GM12801 (cell line): ENCODE results near the gene BAIAP2.

Source experiments
- CTCF ChIP-seq: IDR thresholded peaks from one replicate; pipeline ENCODE4 v1.5.1; 2011; ENCODE audit warnings: control low read depth; ENCODE audit not compliant: insufficient read length; ENCODE audit errors: extremely low read depth

BAIAP2 gene

GRCh38 chr17:81067391-81067811, 32.5 kb downstream of the BAIAP2 start:
- TF ChIP-seq CTCF, result no peak

- no peak for TF ChIP-seq CTCF
Measured at GRCh38 chr17:81068411-81069134, 33.6 kb downstream of the BAIAP2 start.

GRCh38 chr17:81069135-81069645, 34.2 kb downstream of the BAIAP2 start:
- TF ChIP-seq CTCF, result no peak

GRCh38 chr17:81070541-81071246, 35.7 kb downstream of the BAIAP2 start:
- no peak for TF ChIP-seq CTCF

- no peak for TF ChIP-seq CTCF
Measured at GRCh38 chr17:81071761-81072741, 37.1 kb downstream of the BAIAP2 start.

- TF ChIP-seq CTCF, result no peak
Measured at GRCh38 chr17:81073967-81074839, 39.3 kb downstream of the BAIAP2 start.
